Progenitor cell of endocrine pancreas (in vitro differentiated cells): ENCODE data around the gene MEGF10. TPM values are rescaled to one million over a fixed set of nuclear protein-coding genes. Genes with fewer than 3 reads are reported as not detected.
"Not testable (repeated sequence)": the region's sequence is repeated elsewhere in the genome, so short reads cannot be mapped to it uniquely, and the experiment has no call there.

Experiments
- DNase-seq: peaks from one replicate; pipeline ENCODE4 v3.0.0; 2021; ENCODE audit warnings: low spot score; ENCODE audit not compliant: unreplicated experiment
- H3K27ac Mint-ChIP-seq: 2 replicates; pipeline ENCODE4 v1.8.0; 2021; ENCODE audit warnings: mild to moderate bottlenecking, moderate library complexity, mixed read lengths
- H3K27me3 Mint-ChIP-seq: 2 replicates; pipeline ENCODE4 v1.8.0; 2021; ENCODE audit warnings: mixed read lengths
- H3K36me3 Mint-ChIP-seq: 2 replicates; pipeline ENCODE4 v1.8.0; 2022; ENCODE audit warnings: mixed read lengths; ENCODE audit not compliant: insufficient read depth
- H3K4me1 Mint-ChIP-seq: 2 replicates; pipeline ENCODE4 v1.8.0; 2021; ENCODE audit warnings: low read depth, mixed read lengths
- H3K4me3 Mint-ChIP-seq: 2 replicates; pipeline ENCODE4 v1.8.0; 2021; ENCODE audit warnings: low read depth, mild to moderate bottlenecking, moderate library complexity, mixed read lengths
- H3K9me3 Mint-ChIP-seq: 2 replicates; pipeline ENCODE4 v1.8.0; 2021; ENCODE audit warnings: low read depth, mixed read lengths
- CTCF ChIP-seq: fragments of 200-600 bp; sonication (generic); IDR thresholded peaks from one replicate; pipeline ENCODE4 v1.5.0; 2021; ENCODE audit warnings: antibody characterized with exemption, mild to moderate bottlenecking; ENCODE audit not compliant: unreplicated experiment
- total RNA-seq: library from RNA; stranded (reverse); gene quantifications from 2 replicates; pipeline ENCODE4 v1.2.1, GENCODE V29; 2021

MEGF10 gene
- total RNA-seq, 1 donor from 2014 or later, result 12.5 TPM

- H3K27me3 Mint-ChIP-seq, result peaks cover 3% of the 10 kb centered on the region
- H3K27ac Mint-ChIP-seq, result no peak overlapping the region
- no peak overlapping the region for H3K4me3 Mint-ChIP-seq
- no peaks in the 10 kb centered on the region for H3K36me3 Mint-ChIP-seq
- no peak for DNase-seq
- TF ChIP-seq CTCF, result no peak
- peaks cover 3% of the 10 kb centered on the region for H3K4me1 Mint-ChIP-seq
- no peaks in the 10 kb centered on the region for H3K9me3 Mint-ChIP-seq
Observed at GRCh38 chr5:127306647-127307046, 16.1 kb downstream of the MEGF10 start.

DNA sequence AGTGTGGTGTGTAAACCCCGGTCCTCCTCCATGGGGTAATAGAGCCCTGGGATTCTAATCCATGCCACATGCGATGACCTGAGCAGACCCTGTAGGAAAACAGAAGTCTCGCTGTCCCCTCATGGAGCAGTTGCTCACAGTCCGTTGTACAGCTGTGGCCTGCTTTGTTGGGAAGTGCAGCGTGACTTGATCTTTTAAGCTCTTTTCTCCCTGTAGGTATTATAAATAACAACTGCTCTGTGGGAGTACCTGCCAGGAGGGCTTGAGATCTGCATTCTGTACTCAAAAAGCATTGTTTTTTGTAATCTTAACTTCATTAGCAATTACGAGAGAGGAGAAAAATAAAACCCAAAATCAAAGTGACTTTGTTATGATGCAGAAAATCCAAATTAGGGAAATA lies 17.3 kb downstream of the MEGF10 start:
- peaks cover 3% of the 10 kb centered on the region for H3K27me3 Mint-ChIP-seq
- no peak for DNase-seq
- no peak for TF ChIP-seq CTCF
- no peaks in the 10 kb centered on the region for H3K36me3 Mint-ChIP-seq
- no peaks in the 10 kb centered on the region for H3K9me3 Mint-ChIP-seq
- peaks cover 3% of the 10 kb centered on the region for H3K4me1 Mint-ChIP-seq
- no peak overlapping the region for H3K4me3 Mint-ChIP-seq
- no peak overlapping the region for H3K27ac Mint-ChIP-seq

DNA sequence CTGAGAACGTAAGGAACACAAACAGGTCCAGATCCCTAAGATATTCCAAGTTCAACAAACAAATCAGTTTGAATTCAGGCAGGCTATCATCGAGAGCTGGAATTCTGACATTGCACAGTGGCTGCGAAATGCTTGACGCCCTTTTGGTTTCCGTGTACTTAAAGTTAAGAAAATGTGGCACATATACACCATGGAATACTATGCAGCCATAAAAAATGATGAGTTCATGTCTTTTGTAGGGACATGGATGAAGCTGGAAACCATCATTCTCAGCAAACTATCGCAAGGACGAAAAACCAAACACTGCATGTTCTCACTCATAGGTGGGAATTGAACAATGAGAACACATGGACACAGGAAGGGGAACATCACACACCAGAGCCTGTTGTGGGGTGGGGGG lies 17.7 kb downstream of the MEGF10 start:
- H3K27ac Mint-ChIP-seq, H3K4me1 Mint-ChIP-seq: not testable (repeated sequence)

DNA sequence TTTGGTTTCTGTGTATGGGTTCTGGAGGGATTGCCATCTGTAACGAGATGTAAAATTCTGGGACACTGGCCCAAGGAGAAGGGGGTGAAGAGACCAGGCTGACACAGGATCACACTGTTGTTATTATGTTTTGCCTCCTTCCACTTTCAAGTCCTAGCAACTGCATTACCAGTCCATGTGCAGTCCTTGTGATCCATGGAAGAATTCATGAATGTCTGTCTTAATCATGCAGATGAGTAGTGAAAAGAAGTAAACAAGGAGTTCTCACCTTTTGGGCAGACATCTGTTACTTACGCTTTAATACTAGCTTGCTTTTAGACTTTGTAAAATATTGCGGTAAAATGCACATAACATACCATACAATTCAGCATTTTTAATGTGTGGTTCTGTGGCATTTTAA lies 18.3 kb downstream of the MEGF10 start:
- Mint-ChIP-seq H3K4me1 (peaks cover 3% of the 10 kb centered on the region), H3K4me3 (no peak overlapping the region), H3K36me3 (no peaks in the 10 kb centered on the region), H3K9me3 (no peaks in the 10 kb centered on the region), H3K27me3 (peaks cover 3% of the 10 kb centered on the region), H3K27ac (no peak overlapping the region)
- no peak for TF ChIP-seq CTCF
- no peak for DNase-seq

More for the DNA sequence above, 17.7 kb downstream of the MEGF10 start:
- not testable (repeated sequence) for H3K4me3 Mint-ChIP-seq, DNase-seq, H3K36me3 Mint-ChIP-seq, H3K27me3 Mint-ChIP-seq, H3K9me3 Mint-ChIP-seq

GRCh38 chr5:127311349-127311748 lies 20.8 kb downstream of the MEGF10 start:
- H3K27ac Mint-ChIP-seq, result no peak overlapping the region
- no peaks in the 10 kb centered on the region for H3K9me3 Mint-ChIP-seq
- no peak for TF ChIP-seq CTCF
- H3K4me3 Mint-ChIP-seq, result no peak overlapping the region
- H3K4me1 Mint-ChIP-seq, result peaks cover 4% of the 10 kb centered on the region
- H3K36me3 Mint-ChIP-seq, result no peaks in the 10 kb centered on the region
- peaks cover 3% of the 10 kb centered on the region for H3K27me3 Mint-ChIP-seq
- DNase-seq, result no peak

DNA sequence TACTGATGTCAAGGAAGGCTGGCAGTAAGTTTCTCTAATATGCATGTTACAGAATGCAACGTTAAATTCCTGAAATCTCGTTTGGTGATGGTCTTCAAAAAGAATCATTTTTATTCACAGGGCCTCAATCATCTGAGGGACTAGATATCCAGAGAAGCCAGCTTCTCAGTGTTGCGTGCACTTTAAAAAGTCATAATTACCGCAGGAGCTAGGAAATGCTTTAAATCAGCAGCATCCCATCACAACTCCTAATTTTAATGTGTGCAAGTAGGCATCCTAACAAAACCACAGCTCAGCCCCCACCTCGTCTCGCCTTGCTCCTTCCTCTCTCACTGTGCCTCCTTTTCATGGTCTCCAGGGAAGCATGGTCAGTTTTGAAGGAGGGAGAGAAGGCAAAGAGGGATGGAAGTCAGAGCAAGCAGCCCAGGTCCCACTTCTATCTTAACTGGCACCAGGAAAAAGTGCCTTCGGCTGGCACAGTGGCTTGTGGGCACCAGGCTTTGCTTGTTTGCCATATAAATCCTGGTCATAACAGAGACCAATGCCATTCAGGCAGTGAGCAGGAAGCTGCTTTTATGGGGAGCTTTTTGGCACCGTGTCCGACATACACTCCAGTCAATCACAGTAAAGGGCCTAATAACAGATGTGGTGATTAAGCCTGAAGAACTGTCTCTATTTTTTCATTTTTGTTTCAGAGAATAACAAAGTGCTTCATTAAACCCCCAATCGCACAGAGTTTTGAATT lies 21.4 kb downstream of the MEGF10 start:
- Mint-ChIP-seq H3K27ac (no peak overlapping the region), H3K9me3 (no peaks in the 10 kb centered on the region), H3K27me3 (peaks cover 3% of the 10 kb centered on the region), H3K4me1 (peaks cover 4% of the 10 kb centered on the region), H3K4me3 (no peak overlapping the region), H3K36me3 (no peaks in the 10 kb centered on the region)
- TF ChIP-seq CTCF, result no peak
- no peak for DNase-seq
